ENCODE results near the gene COQ8B. TPM values are rescaled to one million over a fixed set of nuclear protein-coding genes. Genes with fewer than 3 reads are reported as not detected.

The COQ8B gene
- total RNA-seq, 1 donor, result 29.5 TPM

DNA sequence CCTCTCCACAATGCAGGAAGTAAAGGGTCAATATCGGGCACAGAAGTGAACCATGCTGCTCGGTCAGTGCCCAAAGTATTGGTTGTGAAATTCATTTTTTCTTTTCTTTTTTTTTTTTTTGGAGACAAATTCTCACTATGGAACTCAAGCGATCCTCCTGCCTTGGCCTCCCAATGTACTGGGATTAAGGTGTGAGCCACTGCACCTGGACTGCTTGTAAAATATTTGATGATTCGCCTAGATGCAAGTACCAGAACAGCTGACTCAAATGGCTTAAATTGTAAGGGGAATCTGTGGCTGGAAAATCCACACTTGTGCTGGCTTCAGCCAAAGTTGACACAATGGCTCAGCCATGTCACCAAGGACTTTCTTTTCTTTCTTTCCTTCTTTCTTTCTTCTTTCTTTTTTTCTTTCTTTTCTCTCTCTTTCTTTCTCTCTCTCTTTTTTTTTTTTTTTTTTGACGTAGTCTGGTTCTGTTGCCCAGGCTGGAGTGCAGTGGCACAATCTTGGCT, 69.9 kb downstream of the COQ8B start:
- DNase-seq (ENCODE audit: low read depth), result no peak
- no peak overlapping the region for H3K4me3 ChIP-seq (ENCODE audit: low read depth, low read length)
- TF ChIP-seq, protein P1, sequence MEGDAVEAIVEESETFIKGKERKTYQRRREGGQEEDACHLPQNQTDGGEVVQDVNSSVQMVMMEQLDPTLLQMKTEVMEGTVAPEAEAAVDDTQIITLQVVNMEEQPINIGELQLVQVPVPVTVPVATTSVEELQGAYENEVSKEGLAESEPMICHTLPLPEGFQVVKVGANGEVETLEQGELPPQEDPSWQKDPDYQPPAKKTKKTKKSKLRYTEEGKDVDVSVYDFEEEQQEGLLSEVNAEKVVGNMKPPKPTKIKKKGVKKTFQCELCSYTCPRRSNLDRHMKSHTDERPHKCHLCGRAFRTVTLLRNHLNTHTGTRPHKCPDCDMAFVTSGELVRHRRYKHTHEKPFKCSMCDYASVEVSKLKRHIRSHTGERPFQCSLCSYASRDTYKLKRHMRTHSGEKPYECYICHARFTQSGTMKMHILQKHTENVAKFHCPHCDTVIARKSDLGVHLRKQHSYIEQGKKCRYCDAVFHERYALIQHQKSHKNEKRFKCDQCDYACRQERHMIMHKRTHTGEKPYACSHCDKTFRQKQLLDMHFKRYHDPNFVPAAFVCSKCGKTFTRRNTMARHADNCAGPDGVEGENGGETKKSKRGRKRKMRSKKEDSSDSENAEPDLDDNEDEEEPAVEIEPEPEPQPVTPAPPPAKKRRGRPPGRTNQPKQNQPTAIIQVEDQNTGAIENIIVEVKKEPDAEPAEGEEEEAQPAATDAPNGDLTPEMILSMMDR (IDR thresholded peaks at IDR 0.05; ENCODE audit: insufficient read depth, low read length), result no peak

DNA sequence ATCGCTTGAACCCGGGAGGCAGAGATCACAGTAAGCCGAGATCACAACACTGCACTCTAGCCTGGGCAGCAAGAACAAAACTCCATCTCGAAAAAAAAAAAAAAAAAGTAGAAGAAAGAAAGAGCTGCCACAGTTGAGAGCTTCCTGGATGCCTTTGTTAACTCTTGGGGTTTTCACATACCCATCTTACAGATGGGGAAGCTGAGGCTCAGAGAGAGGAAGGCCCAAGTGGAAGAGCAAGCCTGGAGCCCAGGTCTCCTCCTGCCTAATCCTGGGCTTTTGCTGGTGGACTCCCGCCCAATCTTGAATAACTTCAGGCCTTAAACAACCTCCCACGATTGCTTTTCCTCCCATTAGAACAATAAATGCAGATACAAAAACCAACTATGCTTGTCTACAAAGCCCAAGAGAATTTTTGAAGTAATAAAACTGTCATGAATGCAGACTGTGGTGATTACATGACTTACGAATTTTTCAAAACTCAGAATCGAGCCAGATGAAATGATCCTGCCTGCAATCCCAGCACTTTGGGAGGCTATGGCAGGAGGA, 73.9 kb downstream of the COQ8B start:
- peak; percentile 63 for DNase-seq (ENCODE audit: low read depth)
- TF ChIP-seq, protein P1 (IDR thresholded peaks at IDR 0.05; ENCODE audit: insufficient read depth, low read length), result no peak
- H3K4me3 ChIP-seq (ENCODE audit: low read depth, low read length), result no peak overlapping the region

DNA sequence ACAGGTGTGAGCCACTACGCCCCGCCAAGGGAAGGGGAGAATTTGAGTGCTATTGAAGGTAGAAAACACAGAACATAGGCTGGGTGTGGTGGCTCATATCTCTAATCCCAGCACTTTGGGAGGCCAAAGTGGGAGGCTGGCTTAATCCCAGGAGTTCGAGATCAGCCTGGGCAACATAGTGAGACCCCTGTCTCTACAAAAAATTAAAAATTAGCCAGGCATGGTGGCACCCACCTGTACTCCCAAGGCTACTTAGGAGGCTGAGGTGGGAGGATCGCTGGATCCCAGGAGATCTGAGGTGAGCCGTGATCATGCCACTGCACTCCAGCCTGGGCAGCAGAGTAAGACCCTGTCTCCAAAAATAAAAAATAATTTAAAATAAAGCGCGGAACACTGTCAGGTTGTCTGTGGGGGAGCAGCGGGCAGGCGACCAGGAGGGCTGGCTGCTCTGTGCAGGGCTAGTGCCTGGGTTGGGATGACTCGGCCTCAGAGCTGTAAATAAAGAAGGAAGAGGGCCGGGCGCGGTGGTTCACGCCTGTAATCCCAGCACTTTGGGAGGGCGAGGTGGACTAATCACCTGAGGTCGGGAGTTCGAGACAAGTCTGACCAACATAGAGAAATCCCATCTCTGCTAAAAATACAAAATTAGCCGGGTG, 74.5 kb downstream of the COQ8B start:
- TF ChIP-seq, protein P1 (IDR thresholded peaks at IDR 0.05; ENCODE audit: insufficient read depth, low read length), result no peak
- no peak for DNase-seq (ENCODE audit: low read depth)
- H3K4me3 ChIP-seq (ENCODE audit: low read depth, low read length), result no peak overlapping the region

Small RNA genes lying within 50 kb of the gene (small RNA-seq; reads per million reads assigned to genes)
- gene RNU6-195P, result not detected

Other genes starting within 250 kb of the COQ8B start
- 3.5 and 9.5 TPM in 2 replicates for gene SPTBN4, start 249.9 kb downstream of the COQ8B start, total RNA-seq (ENCODE audit: low replicate concordance)
- 5.7 and 24.9 TPM in 2 replicates for gene SHKBP1, start 140.0 kb downstream of the COQ8B start, total RNA-seq (ENCODE audit: low replicate concordance)
- gene LTBP4, start 115.5 kb downstream of the COQ8B start, total RNA-seq (ENCODE audit: low replicate concordance), result 31.5 and 38.9 TPM in 2 replicates
- 51.4 and 251 TPM in 2 replicates for gene NUMBL, start 26.2 kb downstream of the COQ8B start, total RNA-seq (ENCODE audit: low replicate concordance)
- gene ITPKC, start 226 bp upstream of the COQ8B start, total RNA-seq (ENCODE audit: low replicate concordance), result 12.7 and 15.2 TPM in 2 replicates
- 0.74 and 0.99 TPM in 2 replicates for gene ACTMAP, start 33.6 kb upstream of the COQ8B start, total RNA-seq (ENCODE audit: low replicate concordance)
- 19.1 and 29.8 TPM in 2 replicates for gene SNRPA, start 34.3 kb upstream of the COQ8B start, total RNA-seq (ENCODE audit: low replicate concordance)
- not detected in 2 replicates for gene MIA, start 58.6 kb upstream of the COQ8B start, total RNA-seq (ENCODE audit: low replicate concordance)
- 9.0 and 10.1 TPM in 2 replicates for gene RAB4B, start 61.4 kb upstream of the COQ8B start, total RNA-seq (ENCODE audit: low replicate concordance)
- 60.6 and 64.2 TPM in 2 replicates for gene EGLN2, start 82.3 kb upstream of the COQ8B start, total RNA-seq (ENCODE audit: low replicate concordance)
- gene CYP2A6, start 133.6 kb upstream of the COQ8B start, total RNA-seq (ENCODE audit: low replicate concordance), result not detected in 2 replicates
- gene CYP2A7, start 165.3 kb upstream of the COQ8B start, total RNA-seq (ENCODE audit: low replicate concordance), result not detected in 2 replicates